Measurements from ENCODE around the gene EXOC2.
"Not testable (repeated sequence)": the region's sequence is repeated elsewhere in the genome, so short reads cannot be mapped to it uniquely, and the experiment has no call there.

The EXOC2 gene

DNA sequence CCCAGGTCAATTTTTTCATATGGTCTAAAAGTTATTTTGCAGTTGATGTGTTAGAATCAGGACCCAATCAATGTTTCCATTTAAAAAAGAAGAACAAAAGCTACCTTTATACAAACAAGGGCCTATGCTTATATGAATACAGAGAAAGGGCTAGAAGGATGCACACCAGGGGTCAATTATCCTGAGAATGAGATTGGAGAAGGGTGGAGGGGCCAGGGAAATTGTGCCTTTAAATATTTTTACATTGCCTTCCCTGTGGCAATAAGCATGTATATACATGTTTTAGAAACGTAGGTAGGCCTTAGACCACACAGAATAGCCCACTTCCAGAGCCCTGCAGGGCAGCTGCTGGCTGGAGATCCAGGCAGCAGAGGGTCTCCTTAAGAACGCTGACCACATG is 12.7 kb downstream of the EXOC2 start:
- DNase-seq (ENCODE audit: low read depth in 3 of 3, low spot score in 1 of 3): no peak

DNA sequence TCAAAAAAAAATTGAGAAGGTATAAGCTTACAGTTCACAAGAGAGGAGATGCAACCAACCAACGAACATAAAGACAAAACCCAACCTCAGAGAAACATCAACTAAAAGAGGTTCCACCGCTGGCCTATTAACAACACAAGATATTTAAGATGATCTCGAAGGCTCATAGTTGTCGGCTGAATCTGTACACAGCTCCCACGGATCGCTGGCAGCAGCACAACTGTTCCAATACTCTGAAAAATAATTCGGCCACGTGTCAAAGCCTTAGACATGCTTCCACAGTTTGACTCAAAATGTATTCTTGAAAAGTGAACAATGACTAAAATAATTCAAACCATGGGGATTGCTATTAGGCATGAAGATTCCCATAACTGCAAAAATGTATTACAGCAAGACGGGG is 13.7 kb downstream of the EXOC2 start:
- no peak for DNase-seq (ENCODE audit: low read depth in 3 of 3, low spot score in 1 of 3)

DNA sequence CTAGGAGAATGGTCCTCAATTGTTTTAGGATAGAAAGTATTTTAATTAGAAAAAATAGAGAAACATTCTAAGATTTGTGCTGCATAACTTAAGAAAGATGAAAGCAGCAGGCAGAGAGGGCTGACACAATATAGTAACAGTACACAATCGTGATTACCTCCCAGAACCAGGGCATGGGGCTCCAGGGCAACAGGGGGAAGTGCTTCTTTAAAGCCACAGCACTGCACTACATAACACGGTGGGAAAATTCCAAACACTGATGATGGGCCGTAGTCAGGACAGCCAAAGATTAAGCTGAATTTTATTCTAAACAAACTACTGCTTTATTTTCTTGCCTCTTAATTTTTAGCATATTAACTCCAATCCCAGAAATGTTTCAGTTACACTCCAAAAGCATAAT is 14.4 kb downstream of the EXOC2 start:
- no peak for DNase-seq (ENCODE audit: low read depth in 3 of 3, low spot score in 1 of 3)

DNA sequence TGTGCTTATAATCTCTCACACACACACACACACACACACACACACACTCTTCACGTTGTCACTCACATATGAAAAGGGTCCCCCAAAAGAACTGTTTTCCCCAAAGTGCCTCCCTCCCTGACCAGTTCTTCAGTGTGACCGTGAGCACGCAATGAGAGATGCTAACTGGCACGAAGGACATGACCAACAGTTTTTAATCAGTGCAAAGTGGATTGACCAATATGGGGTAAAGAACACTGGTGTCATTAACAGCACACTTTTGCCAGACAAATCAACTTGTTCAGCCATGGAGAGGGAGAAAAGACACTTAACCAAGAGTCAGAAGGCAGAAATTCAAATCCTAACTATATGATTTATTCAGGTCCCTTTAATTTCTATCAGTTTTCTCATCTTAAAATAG is 15.0 kb downstream of the EXOC2 start:
- no peak for DNase-seq (ENCODE audit: low read depth in 3 of 3, low spot score in 1 of 3)

DNA sequence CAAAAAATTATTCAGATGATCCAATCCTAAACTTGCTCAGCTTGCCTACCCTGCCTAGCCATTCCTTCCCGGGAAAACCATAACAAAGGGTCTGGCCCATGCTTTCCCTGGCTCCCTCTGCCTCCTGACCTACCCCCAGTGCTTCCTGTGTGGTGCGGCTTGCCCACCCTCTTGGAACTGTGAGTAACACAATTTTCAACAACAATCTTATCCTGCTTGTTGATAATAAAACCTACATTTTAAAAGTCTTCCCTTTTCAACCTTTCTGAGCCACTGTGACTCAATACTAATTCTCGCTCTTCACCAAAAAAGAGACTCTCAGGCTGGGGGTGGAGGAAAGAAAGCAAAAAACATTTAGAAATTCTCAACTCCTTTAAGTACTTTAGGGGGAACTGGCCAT is 18.0 kb downstream of the EXOC2 start:
- DNase-seq (ENCODE audit: low read depth in 3 of 3, low spot score in 1 of 3): no peak

DNA sequence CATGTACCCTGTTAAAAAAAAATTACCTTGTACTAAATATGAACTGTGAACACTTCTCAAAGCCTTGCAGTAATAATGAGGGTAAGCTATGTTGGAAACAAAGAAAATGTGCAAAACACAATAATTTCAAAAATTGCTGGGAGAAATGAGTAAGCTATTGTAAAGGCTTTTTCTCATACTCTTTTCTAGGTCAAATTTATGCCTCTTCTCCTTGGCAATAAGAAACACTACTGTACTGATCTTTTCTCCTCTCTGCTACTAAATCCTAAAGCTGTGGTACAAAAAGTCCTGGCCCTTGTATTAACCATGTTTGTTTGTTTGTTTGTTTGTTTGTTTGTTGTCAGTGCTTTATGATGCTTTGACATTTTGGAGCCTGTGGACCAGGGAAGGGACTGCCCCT is 18.5 kb downstream of the EXOC2 start:
- DNase-seq (ENCODE audit: low read depth in 3 of 3, low spot score in 1 of 3): no peak

DNA sequence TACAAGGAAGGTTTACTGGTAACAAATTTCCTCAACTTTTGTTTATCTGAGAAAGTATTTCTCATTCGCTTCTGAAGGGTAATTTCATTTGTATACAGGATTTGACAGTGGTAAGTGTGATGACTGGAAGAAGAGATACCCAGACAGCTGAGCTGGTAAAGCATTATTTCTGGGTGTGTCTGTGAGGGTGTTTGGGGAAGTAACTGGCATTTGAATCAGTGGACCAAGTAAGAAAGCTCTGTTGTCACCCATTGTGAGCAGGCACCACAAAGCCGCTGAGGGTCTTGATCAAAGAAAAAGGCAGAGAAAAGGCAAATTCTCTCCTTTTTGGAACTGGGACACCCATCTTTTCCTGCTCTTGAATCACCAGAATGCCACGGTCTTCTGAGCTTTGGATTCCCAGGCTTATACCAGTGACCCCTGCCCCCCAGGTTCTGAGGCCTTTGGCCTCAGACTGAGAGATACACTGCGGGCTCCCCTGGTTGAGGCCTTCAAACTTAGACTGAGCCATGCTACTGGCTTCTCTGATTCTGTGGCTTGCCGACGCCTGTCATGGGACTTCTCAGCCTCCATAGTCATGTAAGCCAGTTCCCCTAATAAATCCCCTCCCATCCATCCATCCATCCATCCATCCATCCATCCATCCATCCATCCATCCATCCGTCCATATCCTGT is 25.5 kb downstream of the EXOC2 start:
- DNase-seq (ENCODE audit: low read depth in 3 of 3, low spot score in 1 of 3): no peak

DNA sequence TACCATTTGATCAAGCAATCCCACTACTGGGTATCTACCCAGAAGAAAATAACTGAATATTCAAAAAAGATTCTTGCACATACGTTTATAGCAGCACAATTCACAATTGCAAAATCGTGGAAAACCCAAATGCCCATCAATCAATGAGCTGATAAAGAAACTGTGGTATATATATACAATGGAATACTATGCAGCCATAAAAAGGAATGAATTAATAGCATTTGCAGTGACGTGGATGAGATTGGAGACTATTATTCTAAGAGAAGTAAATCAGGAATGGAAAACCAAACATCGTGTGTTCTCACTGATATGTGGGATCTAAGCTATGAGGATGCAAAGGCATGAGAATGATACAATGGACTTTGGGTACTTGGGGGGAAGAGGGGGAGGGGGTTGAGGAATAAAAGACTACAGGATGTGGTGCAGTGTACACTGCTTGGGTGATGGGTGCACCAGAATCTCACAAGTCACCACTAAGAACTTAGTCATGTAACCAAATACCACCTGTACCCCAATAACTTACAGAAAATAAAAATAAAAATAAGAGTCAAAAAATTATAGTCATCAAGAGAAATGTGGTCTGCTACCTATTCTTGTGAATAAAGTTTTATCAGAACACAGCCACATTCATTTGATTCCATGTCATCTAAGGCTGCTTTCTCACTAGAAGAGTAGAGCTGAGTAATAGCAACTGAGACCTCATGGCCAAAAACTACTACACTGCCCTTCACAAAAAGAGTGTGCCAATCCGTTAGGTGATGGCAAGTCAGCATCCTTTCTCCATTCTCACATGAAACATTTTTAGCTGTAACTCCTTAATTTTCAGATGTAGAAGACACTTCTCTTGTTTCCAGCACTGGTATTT is 27.3 kb downstream of the EXOC2 start:
- DNase-seq (ENCODE audit: low read depth in 3 of 3, low spot score in 1 of 3): no peak

DNA sequence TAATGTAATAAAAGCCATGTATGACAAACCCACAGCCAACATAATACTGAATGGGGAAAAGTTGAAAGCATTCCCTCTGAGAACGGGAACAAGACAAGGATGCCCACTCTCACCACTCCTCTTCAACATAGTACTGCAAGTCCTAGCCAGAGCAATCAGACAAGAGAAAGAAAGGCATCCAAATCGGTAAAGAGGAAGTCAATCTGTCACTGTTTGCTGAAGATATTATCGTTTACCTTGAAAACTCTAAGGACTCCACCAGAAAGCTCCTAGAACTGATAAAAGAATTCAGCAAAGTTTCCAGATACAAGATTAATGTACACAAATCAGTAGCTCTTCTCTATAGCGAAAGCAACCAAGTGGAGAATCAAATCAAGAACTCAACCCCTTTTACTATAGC is 29.2 kb downstream of the EXOC2 start:
- DNase-seq (ENCODE audit: low read depth in 3 of 3, low spot score in 1 of 3): not testable (repeated sequence)

DNA sequence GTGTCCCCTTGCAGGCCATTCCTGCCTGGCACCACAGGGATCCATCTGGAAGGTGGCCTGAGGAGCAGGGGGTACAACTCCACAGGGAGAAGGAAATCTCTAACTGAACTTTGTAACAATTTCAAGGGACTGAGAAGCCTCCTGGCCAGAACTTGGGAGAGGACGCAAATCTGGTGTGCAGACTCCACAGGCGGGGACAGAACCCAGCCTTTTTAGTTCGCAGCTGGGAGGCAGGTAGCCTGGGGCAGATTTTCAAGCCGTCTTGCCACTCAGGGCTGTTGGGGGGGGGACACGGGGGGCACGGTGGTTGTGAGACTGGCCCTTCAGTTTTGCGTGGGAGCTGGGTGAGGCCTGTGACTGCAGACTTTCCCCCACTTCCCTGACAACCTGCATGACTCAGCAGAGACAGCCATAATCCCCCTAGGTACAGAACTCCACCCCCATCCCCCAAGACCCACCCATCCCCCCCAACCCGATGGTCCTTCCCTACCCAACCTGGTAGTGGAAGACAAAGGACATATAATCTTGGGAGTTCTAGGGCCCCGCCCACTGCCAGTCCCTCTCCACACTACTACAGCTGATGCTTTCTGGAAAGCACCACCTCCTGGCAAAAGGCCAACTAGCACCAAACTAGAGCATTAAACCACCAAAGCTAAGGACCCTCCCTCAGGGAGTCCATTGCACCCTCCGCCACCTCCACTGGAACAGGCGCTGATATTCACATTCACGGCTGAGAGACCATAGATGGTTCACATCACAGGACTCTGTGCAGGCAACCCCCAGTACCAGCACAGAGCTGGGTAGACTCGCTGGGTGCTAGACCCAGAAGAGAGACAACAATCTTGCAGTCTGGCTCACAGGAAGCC is 33.0 kb downstream of the EXOC2 start:
- no peak for DNase-seq (ENCODE audit: low read depth in 3 of 3, low spot score in 1 of 3)

DNA sequence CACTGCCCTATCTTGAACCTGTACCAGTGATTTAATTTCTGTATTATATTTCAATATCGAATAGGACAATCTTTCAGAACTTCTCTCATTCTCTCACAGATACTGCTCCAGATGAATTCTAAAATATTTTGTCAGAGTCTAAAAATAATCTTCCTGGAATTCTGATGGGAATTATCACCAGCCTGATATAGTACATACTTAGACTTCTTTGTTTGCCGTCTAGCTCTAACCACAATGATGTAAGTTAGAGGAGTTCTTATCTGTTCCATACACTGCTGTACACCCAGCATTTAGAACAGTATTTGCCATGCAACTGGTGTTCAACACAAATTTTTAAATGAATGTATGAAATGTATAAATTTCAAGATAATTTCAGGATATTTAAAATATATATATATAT is 34.7 kb downstream of the EXOC2 start:
- no peak for DNase-seq (ENCODE audit: low read depth in 3 of 3, low spot score in 1 of 3)

DNA sequence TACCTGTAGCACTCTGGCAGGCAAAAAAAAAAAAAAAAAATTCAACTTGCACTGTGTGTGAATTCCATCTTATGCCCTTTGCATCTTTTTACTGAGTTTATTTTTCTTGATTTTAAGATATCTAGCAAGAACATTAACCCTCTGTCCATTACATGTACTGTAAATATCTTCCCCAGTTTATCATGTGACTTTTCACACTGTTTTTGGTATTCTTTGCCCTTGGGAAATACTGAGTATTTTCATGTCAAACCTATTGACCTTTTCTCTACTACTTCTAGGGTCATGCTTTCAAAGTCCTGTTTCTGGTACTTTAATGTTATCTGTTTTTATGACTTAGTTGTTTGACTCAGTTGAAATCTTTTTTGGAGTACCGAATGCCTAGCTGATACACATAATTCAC is 35.2 kb downstream of the EXOC2 start:
- DNase-seq (ENCODE audit: low read depth in 3 of 3, low spot score in 1 of 3): no peak

DNA sequence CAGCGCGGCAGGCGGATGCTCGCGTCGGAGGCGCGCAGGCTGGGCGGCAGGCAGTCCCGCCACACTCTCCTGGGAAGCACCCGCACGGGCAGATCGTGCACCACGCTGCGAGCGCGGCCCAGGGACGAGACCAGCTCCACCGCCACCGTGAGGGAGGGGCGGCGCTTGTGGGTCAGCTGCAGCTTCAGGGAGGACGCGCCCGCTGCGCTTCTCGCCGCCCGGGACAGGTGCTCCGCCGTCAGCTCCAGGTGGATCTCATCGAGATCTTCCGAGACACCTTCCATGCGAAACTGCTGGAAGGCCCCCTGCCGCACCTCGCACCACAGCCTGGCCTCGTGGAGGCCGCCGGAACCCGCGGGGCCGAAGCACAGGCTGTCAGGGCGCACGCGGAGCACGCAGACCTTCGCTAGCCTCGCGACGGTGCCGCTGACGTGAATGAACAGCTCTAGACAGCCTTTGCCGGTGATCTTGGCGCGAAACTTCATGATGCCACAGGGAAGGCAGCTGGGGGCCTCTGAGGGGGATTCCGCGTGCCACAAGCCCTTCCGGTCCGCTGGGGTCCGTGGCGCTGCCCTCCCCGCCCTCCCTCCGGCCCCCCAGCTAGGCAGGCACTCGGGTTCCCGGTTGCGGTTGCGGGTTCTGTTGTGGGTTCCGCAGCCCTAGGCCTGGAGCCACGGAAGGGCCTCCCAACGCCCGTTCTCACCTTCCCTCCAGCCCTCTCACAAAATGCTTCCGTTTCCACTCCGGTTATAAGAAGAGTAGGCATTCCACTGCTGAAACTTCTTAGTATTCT is 36.3 kb downstream of the EXOC2 start, which contains the start of gene HUS1B:
Gene HUS1B (minus strand): TSS at position 641 of the 793 bp plus-strand sequence. CDS start 156 bp downstream, at position 485.
- DNase-seq (ENCODE audit: low read depth in 3 of 3, low spot score in 1 of 3): no peak

DNA sequence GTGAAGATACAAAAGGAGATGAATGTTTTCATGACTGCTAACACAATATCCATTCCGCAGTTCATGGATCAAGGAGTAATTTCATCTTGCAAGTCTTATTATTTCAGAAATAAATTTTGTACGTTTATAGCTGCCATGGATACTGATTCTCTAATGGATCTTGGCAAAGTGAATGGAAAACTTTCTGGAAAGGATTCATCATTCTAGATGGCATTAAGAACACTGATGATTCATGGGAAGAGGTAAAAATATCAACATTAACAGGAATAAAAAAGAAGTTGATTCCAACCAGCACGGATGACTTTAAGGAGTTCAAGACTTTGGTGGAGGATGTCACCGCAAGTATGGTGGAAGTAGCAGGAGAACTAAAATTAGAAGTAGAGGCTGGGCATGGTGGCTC is 38.8 kb downstream of the EXOC2 start:
- DNase-seq (ENCODE audit: low read depth in 3 of 3, low spot score in 1 of 3): no peak

DNA sequence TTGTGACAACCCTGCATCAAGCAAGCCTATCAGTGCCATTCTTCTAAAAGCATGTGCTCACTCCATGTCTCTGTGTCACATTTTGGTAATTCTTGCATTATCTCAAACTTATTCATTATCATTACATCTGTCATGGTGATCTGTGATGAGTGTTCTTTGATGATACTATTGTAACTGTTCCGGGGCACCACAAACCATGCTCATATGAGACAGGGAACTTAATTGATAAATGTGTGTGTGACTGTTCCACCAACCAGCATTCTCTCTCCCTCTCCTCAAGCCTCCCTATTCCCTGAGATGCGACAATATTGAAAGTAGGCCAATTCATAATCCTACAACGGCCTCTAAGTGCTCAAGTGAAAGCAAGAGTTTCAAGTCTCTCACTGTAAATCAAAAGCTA is 40.1 kb downstream of the EXOC2 start:
- DNase-seq (ENCODE audit: low read depth in 3 of 3, low spot score in 1 of 3): no peak

DNA sequence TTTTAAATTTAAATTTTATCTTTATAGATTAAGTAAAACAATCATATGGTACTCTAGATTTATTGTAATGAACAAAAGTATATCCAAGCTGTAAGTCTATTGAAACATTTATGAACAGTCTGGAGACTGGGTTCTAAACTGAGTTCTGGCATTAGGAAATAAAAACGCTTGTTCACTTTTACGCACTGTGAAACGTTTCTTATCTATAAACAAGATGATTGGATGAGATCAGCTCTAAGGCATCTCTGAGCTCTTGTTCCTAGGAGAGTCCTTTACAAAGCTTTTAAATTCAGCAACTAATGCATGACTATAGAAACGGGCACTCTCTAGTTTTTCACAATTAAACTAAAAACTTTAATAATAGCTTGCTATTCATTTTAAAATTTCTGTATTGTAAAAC is 42.8 kb downstream of the EXOC2 start:
- DNase-seq (ENCODE audit: low read depth in 3 of 3, low spot score in 1 of 3): no peak

DNA sequence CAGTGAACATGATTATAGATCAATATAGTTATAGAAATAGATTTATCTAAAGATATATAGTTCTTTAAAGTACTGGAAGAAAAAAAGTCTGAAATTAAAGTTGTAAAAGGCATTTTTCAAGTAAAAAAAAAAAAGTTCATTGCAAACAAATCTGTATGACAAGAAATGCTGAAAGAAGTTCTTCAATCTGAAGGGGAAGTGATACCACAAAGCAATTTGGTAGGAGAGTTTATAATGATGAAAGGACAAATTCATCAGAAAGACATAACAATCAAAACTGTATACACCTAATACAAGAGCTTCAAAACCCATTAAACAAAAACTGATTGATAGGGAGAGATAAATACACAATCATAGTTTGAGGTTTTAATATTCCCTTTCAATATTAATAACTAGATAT is 50.1 kb downstream of the EXOC2 start:
- no peak for DNase-seq (ENCODE audit: low read depth in 3 of 3, low spot score in 1 of 3)

DNA sequence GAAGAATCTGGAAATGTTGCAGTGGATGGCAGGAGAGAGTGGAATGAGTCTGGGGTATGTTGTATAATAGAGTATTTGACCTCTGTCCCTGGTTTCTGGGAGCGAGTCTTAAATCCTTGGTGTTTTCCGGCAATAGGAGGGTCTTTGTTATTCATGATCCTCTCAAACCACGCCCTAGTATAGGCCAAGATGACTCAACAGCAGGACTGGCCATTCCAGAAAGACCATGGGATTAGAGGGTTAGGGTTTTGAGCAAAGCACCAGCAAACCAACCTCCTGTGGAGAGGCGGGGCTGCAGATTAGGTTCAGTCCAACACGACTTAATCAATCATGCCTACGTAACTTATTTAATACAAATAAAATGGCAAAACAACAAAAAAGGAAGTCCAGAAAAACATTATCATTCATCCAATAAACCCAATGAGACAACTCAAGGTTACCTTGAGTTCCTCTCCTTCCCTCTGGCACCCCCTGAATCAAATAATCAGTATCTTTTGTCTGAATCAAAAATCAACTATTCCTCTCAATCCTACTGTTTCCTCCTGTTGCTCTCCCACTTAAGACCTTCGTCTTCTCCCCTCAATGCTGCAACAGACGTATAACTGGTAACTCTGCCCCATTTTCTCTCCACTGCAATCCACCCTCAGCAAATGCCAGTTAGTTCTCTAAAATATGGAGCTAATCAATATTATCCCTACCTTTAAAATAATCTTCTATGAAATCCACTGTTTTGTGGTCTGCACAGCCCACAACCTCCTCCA is 51.5 kb downstream of the EXOC2 start:
- no peak for DNase-seq (ENCODE audit: low read depth in 3 of 3, low spot score in 1 of 3)

DNA sequence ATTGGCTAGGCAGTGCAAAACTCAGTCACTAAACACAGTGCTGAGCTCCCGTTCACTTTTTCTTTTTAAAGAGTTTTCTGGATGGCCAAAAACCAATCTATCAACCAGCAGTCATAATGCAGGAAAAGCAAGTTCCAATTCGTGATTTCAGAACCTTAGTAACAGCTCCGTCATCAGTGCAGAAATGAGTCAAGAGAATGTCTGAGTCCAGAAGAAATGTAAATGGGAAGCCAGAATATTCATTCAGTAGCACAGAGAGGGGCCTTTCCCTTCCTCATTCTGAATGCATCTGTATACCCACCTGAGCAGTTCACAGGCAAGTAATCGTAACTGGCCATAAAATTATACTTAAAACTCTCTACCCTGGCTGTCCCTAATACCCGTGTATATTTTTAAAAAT is 56.5 kb downstream of the EXOC2 start:
- no peak for DNase-seq (ENCODE audit: low read depth in 3 of 3, low spot score in 1 of 3)

DNA sequence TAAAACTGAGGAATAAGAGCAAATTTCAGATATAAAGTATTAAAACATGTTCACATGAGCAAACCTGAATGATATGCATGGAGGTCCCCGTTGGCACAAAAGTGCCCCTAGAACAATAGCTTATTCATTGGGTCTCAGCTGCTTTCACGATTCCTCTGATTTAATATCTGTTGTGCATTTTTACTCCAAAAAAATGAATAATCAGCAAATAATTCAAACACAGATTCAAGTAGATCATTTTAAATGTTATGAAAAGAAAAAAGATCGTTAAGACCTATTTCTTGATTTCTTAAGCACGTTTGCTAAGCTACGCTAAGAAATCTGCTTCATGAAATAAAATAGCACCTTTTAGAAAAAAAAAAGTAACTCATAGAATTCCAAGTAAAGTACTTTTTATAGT is 57.7 kb downstream of the EXOC2 start:
- no peak for DNase-seq (ENCODE audit: low read depth in 3 of 3, low spot score in 1 of 3)

Measured in stimulated activated CD4-positive, alpha-beta T cell treated with anti-CD3 and anti-CD28 coated beads, TNF-alpha, amount 100 ng/mL, for 1 hour (primary cell).